Activated B cell treated with CpG ODN at 0.5 μM for 24 hours (primary cell): ENCODE results near the gene NLRP6. TPM values are rescaled to one million over a fixed set of nuclear protein-coding genes. Genes with fewer than 3 reads are reported as not detected.
A peak's percentile ranks its signal among the peaks of the same experiment; 100 is the strongest.

Experiments
- ATAC-seq: fragments of 200-7000 bp; cut with Tn5 transposase; one replicate; pipeline ENCODE4 v1.10.0; 2021; ENCODE audit warnings: low read depth, mild to moderate bottlenecking, moderate library complexity
- CTCF ChIA-PET: fragments of 350-600 bp; sonication (Branson Sonifier 250); formaldehyde crosslinking; loops from one replicate; lab custom pipeline; 2021; ENCODE audit warnings: antibody characterized with exemption; lab: Charles Lee
- POLR2A ChIA-PET: fragments of 350-600 bp; sonication (Branson Sonifier 250); formaldehyde crosslinking; loops from one replicate; lab custom pipeline; 2021; ENCODE audit warnings: antibody characterized with exemption; lab: Charles Lee
- DNase-seq: peaks from one replicate; pipeline ENCODE4 v3.0.0; 2022
- H3K27ac Mint-ChIP-seq: one replicate; pipeline ENCODE4 v1.8.0; 2020; ENCODE audit warnings: mixed read lengths
- H3K27me3 Mint-ChIP-seq: one replicate; pipeline ENCODE4 v1.8.0; 2021; ENCODE audit warnings: mixed read lengths
- H3K36me3 Mint-ChIP-seq: one replicate; pipeline ENCODE4 v1.8.0; 2021; ENCODE audit warnings: low read depth, mixed read lengths
- H3K4me1 Mint-ChIP-seq: one replicate; pipeline ENCODE4 v1.8.0; 2021; ENCODE audit warnings: mixed read lengths
- H3K4me3 Mint-ChIP-seq: one replicate; pipeline ENCODE4 v1.8.0; 2020; ENCODE audit warnings: mild to moderate bottlenecking, mixed read lengths
- H3K9me3 Mint-ChIP-seq: one replicate; pipeline ENCODE4 v1.8.0; 2020; ENCODE audit warnings: mixed read lengths
- intact Hi-C: fragments of 100-400 bp; cut with micrococcal nuclease; formaldehyde crosslinking; loops from one replicate; pipeline ENCODE4 v1.15.1; 2024
- total RNA-seq: library from RNA; stranded (reverse); gene quantifications from 2 replicates; pipeline ENCODE4 v1.2.3, GENCODE V29; 2022
- TF ChIP-seq, protein P1 (sequence below): fragments of 200-600 bp; IDR thresholded peaks from one replicate; pipeline ENCODE4 v1.8.0; 2022; ENCODE audit warnings: antibody characterized with exemption, mild to moderate bottlenecking

NLRP6 gene
- total RNA-seq, 1 donor from 2014 or later = 0.64 TPM

DNA sequence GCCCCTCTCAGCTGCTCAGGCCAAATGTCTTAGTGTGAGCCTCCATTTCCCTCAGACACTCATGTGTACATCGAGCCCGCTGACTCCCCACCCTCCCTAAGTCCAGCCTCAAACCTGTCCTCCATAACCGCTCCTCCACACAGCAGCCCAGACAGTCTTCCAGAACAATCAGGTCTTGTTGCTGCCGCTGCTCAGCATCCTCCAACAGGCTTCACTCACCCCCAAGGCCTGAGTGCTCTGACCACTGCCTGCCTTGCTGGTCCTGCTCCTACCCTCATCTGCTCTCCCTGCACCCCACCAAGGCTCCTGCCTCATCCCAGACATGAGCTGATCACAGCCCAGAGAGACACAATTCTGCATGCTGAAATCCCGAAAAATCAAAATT lies 24.3 kb upstream of the NLRP6 start:
- no peak for DNase-seq
- intact Hi-C loops = loop anchor here (5.0 kb wide), 1 partner anchor 193 kb away; no protein-coding TSS in a partner anchor
- peaks cover 47% of the 10 kb centered on the region for H3K36me3 Mint-ChIP-seq

DNA sequence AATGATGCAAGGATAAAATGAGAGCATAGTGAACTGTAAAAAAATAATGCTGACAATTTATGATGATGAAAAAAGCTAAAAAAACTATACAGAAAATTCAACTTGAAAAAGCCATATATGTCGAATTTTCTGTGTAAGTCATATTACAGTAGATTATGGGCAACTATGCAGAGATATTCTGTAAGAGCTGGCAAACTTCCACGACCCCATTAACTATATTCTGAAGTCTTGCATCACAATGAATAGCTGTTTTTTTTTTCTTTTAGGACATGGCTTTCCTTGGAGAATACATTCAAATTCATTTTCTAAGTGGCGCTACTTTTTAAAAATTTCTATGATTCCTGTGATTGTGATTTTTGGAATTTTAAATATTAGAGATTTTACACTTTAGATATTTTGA lies 23.0 kb upstream of the NLRP6 start:
- ChIA-PET CTCF (no interaction called here), POLR2A (interaction anchor here (0.8 kb wide), 1 partner anchor 13 kb away, joined by 3 read pairs; no protein-coding TSS in a partner anchor)
- no peaks in the 10 kb centered on the region for H3K27me3 Mint-ChIP-seq
- intact Hi-C loops = no loop called here
- TF ChIP-seq, protein P1, sequence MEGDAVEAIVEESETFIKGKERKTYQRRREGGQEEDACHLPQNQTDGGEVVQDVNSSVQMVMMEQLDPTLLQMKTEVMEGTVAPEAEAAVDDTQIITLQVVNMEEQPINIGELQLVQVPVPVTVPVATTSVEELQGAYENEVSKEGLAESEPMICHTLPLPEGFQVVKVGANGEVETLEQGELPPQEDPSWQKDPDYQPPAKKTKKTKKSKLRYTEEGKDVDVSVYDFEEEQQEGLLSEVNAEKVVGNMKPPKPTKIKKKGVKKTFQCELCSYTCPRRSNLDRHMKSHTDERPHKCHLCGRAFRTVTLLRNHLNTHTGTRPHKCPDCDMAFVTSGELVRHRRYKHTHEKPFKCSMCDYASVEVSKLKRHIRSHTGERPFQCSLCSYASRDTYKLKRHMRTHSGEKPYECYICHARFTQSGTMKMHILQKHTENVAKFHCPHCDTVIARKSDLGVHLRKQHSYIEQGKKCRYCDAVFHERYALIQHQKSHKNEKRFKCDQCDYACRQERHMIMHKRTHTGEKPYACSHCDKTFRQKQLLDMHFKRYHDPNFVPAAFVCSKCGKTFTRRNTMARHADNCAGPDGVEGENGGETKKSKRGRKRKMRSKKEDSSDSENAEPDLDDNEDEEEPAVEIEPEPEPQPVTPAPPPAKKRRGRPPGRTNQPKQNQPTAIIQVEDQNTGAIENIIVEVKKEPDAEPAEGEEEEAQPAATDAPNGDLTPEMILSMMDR = no peak
- no peak for DNase-seq
- H3K27ac Mint-ChIP-seq = no peak overlapping the region
- peaks cover 31% of the 10 kb centered on the region for H3K4me1 Mint-ChIP-seq
- peaks cover 35% of the 10 kb centered on the region for H3K36me3 Mint-ChIP-seq
- no peak for ATAC-seq
- H3K4me3 Mint-ChIP-seq = no peak overlapping the region
- H3K9me3 Mint-ChIP-seq = no peaks in the 10 kb centered on the region

More for the DNA sequence above, 24.3 kb upstream of the NLRP6 start:
- peaks cover 23% of the 10 kb centered on the region for H3K4me1 Mint-ChIP-seq
- POLR2A ChIA-PET = interaction anchor here (4.8 kb wide), 1 partner anchor 14 kb away, joined by 35 read pairs; no protein-coding TSS in a partner anchor
- H3K9me3 Mint-ChIP-seq = no peaks in the 10 kb centered on the region
- no peak for ATAC-seq
- H3K27ac Mint-ChIP-seq = no peak overlapping the region
- no peak overlapping the region for H3K4me3 Mint-ChIP-seq
- TF ChIP-seq, protein P1 = no peak
- CTCF ChIA-PET = interaction anchor here (4.1 kb wide), 1 partner anchor 52 kb away, joined by 25 read pairs; no protein-coding TSS in a partner anchor
- no peaks in the 10 kb centered on the region for H3K27me3 Mint-ChIP-seq

DNA sequence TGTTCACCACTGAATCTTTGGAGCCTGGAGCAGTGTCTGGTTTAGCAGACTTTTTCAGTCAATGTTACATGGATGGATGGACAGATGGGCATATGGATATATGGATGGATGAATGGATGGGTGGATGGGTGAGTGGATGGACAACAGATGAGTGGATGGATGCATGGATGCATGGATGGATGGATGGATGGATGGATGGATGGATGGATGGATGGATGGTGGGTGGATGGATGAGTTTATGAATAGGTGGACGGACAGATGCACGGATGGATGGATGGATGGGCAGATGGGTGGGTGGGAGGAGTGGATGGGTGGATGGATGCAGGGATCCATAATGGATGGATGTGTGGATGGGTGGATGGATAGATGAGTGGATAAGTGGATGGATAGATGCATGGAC lies 22.4 kb upstream of the NLRP6 start:
- POLR2A ChIA-PET = interaction anchor here (3.6 kb wide), 1 partner anchor 12 kb away, joined by 46 read pairs; no protein-coding TSS in a partner anchor
- Mint-ChIP-seq H3K36me3 (peaks cover 30% of the 10 kb centered on the region), H3K27me3 (no peaks in the 10 kb centered on the region), H3K4me1 (peaks cover 30% of the 10 kb centered on the region), H3K9me3 (no peaks in the 10 kb centered on the region), H3K27ac (no peak overlapping the region), H3K4me3 (no peak overlapping the region)
- DNase-seq = no peak
- TF ChIP-seq, protein P1 = no peak
- CTCF ChIA-PET = no interaction called here
- ATAC-seq = no peak
- intact Hi-C loops = no loop called here

DNA sequence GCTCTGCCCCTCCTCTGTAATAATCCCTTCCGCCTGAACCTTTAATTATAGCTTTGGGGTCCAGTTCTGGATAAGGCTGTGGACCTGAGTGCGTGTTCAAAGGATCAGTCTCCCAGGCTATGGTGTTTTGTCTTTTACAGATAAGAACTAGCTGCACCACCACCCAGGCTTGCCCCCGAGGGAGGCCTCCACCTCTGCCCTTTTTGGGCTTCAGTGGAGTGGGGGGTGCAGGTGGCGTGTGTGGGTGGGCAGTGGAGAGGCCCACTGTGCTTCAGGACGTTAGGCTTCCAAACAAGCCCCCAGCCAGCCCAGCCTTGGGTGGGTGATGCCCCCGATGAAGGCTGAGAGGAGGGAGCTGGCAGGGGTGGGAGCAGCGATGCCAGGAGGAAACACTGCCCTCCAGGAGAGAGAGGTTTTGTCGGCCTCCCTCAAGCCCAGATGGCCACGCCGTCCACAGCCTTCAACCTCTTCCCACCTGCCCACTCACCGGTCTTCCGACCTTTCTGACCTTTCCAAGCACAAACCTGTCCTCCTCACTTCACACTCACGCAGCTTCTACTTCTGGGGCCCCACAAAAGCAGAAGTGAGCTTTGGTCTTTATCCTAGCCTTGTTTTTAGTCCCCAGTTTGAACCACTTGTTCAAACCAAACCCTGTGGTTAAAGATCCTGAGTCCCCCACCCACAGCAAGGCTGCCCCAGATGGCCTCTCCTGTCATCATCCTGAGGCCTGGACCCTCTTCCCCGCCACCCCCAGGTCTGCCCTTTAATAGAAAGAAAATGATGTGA lies 21.1 kb upstream of the NLRP6 start:
- intact Hi-C loops = no loop called here
- peaks cover 4% of the 10 kb centered on the region for H3K9me3 Mint-ChIP-seq
- TF ChIP-seq, protein P1 = no peak
- CTCF ChIA-PET = interaction anchor here (1.0 to 1.2 kb wide), 3 partner anchors 11 to 70 kb away, joined by 3 read pairs; no protein-coding TSS in a partner anchor
- H3K36me3 Mint-ChIP-seq = peaks cover 19% of the 10 kb centered on the region
- ATAC-seq (peak; percentile 64), DNase-seq (no peak)
- H3K27ac Mint-ChIP-seq = peak overlapping the region; percentile 54
- no peaks in the 10 kb centered on the region for H3K27me3 Mint-ChIP-seq
- H3K4me3 Mint-ChIP-seq = no peak overlapping the region
- peaks cover 30% of the 10 kb centered on the region for H3K4me1 Mint-ChIP-seq
- POLR2A ChIA-PET = interaction anchor here (0.9 to 3.6 kb wide), 7 partner anchors 9 to 50 kb away, joined by 3 to 46 read pairs (median 6); partner anchors contain the start of genes BET1L, PSMD13, RIC8A and SIRT3
